Activated T-cell treated with anti-CD3 and anti-CD28 coated beads for 1 hour (primary cell): Measurements from ENCODE around the gene ACSL6.

Experiments used
- DNase-seq: peaks from one replicate; pipeline ENCODE4 v3.0.0-alpha.2; 2020; ENCODE audit warnings: low read depth

Gene ACSL6

GRCh38 chr5:132011622-132012343 lies at the start of gene ACSL6:
Gene ACSL6, minus strand, starts transcription at chr5:132011658. Its CDS starts 105 bp downstream, at chr5:132011553.
- DNase-seq: no peak

DNA sequence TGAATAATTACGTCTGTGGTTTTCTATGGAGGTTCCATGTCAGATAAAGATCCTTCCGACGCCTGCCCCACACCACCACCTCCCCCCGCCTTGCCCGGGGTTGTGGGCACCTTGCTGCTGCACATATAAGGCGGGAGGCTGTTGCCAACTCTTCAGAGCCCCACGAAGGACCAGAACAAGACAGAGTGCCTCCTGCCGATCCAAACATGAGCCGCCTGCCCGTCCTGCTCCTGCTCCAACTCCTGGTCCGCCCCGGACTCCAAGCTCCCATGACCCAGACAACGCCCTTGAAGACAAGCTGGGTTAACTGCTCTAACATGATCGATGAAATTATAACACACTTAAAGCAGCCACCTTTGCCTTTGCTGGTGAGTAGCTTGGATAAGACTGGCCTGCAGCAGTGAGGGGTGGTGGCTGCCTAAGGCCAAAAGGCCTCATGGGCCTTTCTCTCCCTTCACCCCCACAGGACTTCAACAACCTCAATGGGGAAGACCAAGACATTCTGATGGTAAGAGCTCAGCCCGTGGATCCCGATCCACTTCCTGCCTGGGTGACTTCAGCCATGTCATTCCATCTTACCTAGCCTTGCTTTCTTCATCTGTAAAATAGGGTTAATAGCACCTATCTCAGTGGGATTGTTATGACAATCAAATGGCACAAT lies 49.2 kb upstream of the ACSL6 start, which contains the start of gene IL3:
Gene IL3 (plus strand): TSS at position 155 of the 661 bp plus-strand sequence. CDS start 52 bp downstream, at position 207.
- DNase-seq: no peak

DNA sequence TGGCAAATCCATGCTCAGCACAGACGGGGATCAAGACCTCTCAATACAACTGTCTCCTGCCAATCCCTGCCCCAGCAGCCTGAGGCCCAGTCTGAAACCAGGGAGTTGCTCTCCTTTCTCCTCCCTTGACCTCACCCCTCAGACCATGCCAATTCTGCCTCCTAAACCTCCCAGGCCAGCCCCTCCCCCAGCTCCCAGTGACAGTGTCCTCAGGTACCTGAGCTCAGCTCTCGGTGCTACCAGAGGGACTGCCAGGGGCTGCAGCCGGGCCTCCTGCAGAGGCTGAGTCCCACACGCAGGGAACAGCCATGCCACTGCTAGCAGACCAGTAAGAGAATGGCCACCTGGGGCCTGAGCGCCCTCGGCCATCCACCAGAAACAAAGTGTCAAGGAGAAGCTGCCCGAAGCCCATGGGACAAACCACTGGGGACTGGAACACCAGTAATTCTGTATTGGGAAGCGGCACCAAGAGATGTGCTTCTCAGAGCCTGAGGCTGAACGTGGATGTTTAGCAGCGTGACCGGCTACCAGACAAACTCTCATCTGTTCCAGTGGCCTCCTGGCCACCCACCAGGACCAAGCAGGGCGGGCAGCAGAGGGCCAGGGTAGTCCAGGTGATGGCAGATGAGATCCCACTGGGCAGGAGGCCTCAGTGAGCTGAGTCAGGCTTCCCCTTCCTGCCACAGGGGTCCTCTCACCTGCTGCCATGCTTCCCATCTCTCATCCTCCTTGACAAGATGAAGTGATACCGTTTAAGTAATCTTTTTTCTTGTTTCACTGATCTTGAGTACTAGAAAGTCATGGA lies 48.4 kb upstream of the ACSL6 start:
- DNase-seq: no peak

DNA sequence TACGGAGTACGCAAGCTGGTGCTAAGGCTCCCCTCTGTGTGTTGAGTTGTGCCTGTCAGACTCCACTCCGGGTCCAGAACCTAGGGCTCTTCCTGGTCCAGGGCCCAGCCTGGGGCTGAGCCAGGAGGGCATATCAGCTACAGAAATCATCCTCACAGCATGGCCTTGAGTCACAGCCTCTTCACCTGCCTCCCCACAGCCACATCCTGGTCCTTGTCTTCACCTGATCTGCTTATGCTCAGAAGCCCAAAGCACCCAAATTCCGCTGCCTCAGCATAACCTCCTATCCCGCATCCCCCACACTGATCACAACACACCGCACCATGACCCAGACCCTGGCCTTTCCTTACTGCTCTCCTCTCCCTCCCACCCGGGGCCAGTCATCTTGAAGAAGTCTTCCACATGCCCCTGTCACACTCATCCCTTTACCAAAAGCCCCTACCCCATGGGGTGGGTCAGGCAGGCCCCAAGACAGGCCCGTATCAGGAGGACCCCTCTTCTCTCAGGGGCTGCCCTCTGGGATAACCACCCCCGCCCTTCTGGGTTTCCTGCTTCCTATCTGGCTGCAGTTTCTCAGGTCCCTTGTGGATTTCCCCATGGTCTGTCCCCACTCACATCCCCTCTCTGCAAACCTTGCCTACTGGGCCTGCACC lies 47.7 kb upstream of the ACSL6 start:
- no peak for DNase-seq

DNA sequence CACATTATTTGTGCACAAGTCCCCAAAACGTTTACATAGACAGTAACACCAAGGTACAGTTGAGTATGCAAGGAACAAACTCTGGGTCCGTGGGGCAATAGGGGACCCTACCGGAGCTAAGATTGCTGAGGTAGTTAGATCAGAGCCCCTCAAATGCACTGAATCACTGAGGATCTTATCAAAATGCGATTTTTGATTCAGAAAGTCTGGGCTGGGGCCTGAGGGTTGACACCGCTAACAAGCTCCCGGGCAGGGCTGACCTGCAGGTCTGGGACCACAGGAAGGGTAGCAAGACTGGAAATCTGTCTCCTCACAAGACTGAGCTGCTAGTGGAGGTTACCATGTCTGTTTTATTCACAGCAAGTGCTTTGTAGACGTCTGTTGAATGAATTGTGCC lies 47.2 kb upstream of the ACSL6 start:
- no peak for DNase-seq

- no peak for DNase-seq
These were observed 46.2 kb upstream of the ACSL6 start for GRCh38 chr5:132057498-132058255.

GRCh38 chr5:132056610-132057497 lies 45.4 kb upstream of the ACSL6 start:
- no peak for DNase-seq

- peak; percentile 32 for DNase-seq
These were observed 44.6 kb upstream of the ACSL6 start for GRCh38 chr5:132055808-132056609.

DNA sequence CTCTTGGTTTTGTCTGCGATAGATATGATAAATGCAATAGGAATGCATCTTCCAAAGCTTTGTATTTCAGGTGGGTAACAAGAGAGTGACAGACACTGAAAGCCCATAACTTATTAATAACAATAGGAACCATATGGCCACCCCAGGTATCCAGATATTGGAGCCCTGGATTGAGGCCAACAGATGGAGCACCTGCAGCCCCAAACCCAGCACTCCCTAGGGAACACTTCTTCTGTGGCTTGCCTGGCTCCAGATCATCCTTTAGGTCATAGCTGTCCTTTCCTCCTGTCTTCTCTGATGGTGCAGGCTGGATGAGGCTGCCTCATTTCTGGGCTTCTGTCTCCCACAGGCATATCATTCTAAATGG lies 44.0 kb upstream of the ACSL6 start:
- DNase-seq: no peak

DNA sequence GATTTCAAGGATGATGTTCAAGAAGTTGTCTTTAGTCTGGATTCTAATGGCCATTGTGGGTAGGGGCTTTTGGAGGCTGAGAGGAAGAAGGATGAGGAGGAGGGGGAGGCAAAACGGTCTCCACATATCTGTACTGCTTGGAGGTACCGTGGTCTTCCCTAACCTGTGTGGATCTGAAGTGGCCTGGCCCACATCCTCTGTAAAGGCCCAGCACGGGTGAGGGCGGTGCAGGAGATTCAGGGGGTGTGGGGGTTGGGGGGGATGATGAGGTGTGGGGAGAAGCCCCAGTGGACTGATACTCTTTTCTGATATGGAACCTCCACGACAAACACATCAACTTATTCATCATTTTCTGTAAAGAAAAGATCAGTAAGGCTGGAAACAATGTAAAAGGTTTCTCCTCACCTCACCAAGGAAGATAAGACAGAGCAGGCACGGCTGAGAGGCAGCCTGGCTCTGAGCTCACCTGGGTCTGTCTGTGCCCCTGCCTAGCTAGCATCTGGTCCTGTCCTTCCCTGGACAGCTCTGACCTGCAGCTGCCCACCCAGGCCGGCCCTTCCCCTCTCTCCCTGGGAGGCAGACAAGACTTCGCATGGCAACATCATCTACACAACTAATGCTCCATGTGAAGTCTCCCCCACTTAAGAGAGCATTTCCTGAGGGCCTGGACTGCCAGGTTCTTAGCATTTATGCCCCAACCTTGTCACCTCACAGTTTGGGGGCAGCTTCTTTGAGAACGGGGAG lies 43.4 kb upstream of the ACSL6 start:
- DNase-seq: no peak

- no peak for DNase-seq
These were observed 42.7 kb upstream of the ACSL6 start for GRCh38 chr5:132054031-132054696.

- no peak for DNase-seq
These were observed 42.0 kb upstream of the ACSL6 start for GRCh38 chr5:132053483-132053882.

DNA sequence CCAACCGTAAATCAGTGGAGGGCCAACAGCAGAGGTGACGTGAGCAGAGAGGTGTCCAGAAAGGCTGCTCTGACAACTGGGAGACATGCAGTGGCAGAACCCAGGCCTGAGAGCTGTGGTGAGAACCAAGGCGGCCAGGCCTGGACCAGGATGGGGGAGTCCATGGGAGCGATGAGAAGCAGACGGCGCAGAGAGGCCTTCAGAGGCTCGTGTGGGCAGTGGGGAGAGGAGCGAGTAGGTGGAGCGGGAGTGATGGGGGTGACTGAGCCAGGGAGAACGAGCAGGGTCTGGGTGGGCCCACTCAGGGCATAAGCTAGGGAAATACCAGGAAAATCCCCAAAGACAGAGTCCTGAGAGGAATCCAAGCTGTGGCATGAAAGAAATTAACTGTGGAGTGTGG lies 41.1 kb upstream of the ACSL6 start:
- no peak for DNase-seq

DNA sequence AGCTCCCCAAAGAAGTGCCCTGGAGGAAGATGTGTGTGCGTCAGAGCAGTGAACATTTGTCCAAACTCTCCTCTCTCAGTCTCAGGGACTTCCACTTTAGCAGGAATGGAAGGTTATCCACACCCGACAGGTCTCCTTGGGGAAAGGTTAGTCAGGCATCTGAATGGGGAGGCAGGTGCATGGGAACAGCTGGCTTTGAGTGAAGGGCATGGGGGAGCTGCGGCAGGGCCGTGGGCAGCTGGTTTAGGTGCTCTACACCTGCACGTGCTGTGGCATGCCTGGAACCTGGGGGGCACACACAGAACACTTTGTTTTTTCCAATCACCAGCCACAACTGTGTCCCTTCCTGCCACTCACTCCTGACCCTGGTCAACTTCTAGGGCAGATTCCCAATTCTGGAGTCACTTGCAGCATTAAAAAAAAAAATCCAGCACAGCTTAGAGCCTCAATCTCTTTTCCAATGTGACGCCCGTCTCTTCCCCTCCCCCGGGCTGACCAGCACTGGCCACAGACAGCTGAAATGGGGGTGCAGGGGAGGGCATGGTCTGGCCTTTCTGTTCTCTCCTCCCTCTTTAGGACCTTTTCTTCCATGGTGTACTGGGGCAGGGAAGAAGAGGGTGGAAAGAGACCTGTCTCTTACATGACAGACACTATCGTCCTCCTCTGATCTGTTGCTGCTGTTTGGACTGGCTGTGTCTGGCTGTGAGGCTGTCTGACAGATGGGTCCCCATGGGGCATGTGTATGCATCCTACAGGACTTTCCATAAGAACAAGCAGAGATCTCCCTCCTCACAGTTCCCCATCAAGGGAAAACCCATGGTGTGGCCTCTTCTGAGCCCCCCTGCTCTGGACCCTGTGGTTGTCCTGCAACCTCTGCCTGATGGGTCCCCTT lies 39.4 kb upstream of the ACSL6 start:
- no peak for DNase-seq

- no peak for DNase-seq
These were observed 38.7 kb upstream of the ACSL6 start for GRCh38 chr5:132050136-132050535.

DNA sequence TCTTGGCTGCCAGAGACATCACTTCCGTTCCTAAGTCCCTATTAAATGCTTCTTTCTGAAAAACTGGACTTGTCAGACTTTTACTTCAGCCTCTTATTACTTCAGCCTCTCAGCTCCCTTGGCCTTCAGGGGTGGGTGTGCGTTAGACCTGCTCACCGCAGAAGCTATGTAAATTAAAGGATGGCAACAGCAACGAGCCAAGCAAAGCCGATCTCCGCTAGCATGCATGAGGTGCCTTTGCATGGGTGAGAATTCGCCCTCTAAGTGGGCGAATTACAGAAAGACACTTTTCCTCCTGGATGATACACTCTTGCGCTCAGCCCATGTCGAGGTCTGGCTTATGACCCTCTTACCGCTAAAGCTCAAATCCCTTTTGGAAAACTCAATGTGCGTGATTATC lies 38.1 kb upstream of the ACSL6 start:
- no peak for DNase-seq

DNA sequence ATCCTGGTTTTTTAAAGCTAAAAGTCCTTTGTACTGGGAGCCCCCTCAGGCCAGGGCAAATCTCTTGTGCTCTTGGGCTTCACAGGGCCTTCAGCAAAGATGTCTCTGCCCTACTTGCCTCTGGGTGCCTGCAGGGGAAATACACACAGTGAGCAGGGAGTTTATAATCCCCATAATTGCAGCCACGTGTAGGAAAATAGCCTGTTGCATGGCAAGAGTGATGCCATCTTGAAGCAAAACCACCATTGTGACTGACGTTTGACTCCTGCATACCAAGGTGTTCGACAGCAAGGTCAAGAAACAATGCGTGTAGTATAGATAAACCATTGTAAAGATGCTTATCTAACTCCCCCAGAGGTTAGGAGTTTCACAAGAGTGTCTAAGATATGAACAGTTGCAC lies 37.6 kb upstream of the ACSL6 start:
- DNase-seq: no peak
